GM18511 (cell line): ENCODE results near the gene CLEC17A.
A peak's percentile ranks its signal among the peaks of the same experiment; 100 is the strongest.
"Not testable (repeated sequence)": the region's sequence is repeated elsewhere in the genome, so short reads cannot be mapped to it uniquely, and the experiment has no call there.

Experiments used
- ATAC-seq: cut with Tn5 transposase; IDR thresholded peaks from one replicate; pipeline ENCODE4 v1.9.1; 2021; ENCODE audit warnings: mild to moderate bottlenecking, moderate library complexity; ENCODE audit not compliant: unreplicated experiment

CLEC17A gene

GRCh38 chr19:14582894-14583340, at the start of gene CLEC17A:
Gene CLEC17A (plus strand): TSS chr19:14583084. CDS start chr19:14583161, 77 bp downstream.
- no peak for ATAC-seq

- no peak for ATAC-seq
Observed at GRCh38 chr19:14533450-14533849, 49.4 kb upstream of the CLEC17A start.

GRCh38 chr19:14536926-14537692, 45.8 kb upstream of the CLEC17A start:
- ATAC-seq: no peak

GRCh38 chr19:14540741-14541525, 42.0 kb upstream of the CLEC17A start:
- no peak for ATAC-seq

GRCh38 chr19:14541979-14542378, 40.9 kb upstream of the CLEC17A start:
- ATAC-seq: not testable (repeated sequence)

DNA sequence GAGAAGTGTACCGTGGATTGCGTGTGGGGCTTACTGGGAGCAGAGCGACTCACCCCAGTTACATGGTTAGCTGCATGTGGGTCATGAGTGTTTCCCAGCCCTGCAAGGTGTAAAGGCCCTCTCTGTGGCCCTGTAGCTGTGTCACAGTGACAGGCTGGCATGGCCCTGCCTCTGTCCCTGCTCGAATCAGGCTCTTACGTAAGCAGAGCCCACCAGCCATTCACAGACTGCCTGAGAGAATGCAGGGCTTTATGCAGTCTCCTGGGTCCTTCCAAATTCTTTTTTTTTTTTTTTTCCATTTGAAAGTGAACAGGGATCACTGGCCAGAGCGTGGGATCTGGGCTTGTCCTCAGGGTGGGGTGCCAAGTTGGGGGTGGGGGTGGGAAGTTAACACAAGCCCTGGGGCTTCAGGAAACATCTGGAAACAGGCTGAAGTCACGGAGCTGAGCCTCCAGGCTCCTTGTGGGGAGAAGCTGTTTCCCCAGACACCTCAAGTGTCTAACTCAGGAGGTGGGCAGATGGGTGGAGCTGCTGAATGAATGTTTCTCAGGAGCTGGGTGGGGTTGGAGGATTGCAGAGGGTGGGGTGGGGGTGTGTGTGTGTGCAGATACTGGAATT, 40.1 kb upstream of the CLEC17A start:
- no peak for ATAC-seq

GRCh38 chr19:14544047-14544446, 38.8 kb upstream of the CLEC17A start:
- ATAC-seq: no peak

DNA sequence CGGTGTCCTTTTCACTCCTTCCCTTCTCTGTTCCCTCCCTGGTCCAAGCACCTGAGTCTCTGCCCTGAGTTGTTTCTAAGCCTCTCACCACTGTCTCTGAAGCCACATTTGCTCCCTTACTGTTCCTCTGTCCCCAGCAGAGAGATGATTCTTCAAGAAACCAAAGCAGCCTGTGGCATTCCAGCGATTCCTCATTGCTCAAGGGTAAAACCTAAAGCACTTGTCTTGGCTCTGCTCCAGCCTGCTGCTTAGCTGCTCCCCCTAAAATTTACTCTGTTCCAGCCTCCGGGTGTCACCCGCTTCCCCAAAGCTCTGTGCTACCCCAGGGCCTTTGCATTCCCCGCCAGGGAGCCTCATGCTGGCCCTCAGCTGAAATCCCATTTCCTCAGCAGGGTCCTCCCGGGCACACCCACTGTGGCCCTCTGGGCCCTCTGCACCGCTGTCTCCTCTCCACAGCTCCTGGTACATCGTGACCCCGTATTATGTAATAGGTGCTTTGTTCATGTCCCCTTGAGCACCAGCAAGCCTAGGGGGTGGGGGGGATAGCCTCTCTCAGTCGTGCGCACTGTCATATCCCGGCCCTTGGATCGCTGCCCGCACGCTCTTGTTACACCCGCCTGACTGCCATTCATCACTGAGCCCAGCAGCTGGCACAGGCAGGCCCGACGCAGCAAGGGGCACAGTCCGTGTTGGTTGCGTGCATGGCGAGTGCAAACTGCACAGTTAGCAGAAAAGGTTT, 37.7 kb upstream of the CLEC17A start:
- no peak for ATAC-seq

DNA sequence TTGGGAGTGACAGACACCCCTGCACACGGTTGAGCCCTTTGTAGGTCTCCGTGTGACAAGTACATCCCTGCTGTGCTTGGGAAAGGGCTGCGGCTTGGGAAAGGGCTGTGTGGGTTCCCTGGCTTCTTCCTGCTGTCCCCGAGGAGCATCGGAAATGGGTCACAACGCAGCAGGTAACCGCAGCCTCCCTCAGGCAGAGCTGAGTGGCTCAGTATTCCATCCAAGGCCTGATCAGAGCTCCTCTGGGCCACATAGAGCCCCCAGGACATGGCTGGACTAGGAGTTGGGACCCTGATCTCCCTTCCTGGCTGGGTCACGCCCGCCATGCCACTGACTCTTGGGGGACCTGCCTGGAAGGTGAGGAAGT, 37.2 kb upstream of the CLEC17A start:
- ATAC-seq: no peak

DNA sequence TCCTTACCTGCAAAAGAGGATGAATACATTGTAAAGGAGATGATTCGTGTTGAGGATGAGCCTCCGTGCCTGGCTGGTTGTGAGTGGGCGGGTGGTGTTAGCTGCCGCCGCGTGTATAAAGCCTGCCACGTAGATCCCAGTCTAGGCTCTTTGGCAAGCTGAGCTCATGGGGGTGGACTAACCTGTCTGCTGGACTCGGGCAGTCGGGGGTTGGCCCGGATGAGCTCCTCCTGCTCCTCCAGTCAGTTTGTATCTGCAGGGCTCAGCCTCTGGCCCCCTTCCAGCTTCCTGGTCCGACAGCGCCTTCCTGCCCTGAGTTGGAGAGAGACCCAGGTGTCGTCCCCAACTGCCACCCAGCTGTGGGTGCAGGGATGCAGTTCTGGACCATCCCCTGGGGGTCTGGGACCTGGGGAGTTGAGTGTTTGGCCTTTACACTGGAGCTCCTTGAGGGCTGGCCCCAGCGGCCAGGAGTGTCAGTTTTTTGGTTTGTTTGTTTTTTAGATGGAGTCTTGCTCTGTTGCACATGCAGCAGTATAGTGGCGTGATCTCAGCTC, 32.6 kb upstream of the CLEC17A start:
- ATAC-seq: no peak

DNA sequence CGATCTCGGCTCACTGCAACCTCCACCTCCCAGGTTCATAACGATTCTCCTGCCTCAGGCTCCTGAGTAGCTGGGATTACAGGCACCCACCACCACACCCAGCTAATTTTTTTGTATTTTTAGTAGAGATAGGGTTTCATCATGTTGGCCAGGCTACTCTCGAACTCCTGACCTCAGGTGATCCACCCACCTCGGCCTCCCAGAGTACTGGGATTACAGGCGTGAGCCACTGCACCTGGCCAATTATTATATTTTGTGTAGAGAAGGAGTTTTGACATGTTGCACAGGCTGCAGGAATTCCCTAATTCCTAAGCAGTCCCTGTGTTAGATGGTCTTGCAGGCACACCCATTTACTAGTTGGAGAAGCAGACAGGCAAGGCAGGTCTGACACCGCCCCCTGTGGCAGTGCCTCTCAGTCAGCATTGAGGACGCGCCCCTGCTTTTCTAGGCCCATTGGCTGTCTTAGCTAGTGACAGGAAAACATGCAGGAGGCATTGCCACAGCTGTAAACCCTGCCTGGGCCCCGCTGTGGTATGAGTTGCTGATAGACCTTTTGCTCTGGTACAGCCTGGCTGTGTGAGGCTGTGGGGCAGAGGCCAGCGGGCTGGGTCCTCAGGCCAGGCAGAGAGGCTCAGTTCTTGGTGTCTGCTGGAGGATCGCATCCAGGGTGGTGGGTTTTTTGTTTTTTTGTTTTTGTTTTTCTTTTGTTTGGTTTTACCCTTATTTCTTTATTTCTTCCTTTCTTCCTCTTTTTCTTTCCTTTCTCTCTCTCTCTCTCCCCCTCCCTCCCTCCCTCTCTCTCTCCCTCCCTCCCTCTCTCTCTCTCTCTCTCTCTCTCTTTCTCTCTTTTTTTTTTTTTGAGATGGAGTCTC, 31.5 kb upstream of the CLEC17A start:
- ATAC-seq: not testable (repeated sequence)

DNA sequence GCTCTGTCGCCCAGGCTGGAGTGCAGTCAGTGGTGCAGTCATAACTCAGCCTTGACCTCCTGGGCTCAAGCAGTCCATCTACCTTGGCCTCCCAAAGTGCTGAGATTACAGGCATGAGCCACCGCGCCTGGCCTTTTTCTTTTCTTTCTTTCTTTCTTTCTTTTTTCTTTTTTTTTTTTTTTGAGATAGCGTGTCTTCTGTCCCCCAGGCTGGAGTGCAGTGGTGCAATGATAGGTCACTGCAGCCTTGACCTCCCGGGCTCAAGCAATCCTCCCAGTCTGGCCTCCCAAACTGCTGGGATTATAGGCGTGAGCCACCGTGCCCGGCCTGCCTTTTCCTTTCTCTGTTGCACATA, 30.9 kb upstream of the CLEC17A start:
- ATAC-seq: not testable (repeated sequence)

DNA sequence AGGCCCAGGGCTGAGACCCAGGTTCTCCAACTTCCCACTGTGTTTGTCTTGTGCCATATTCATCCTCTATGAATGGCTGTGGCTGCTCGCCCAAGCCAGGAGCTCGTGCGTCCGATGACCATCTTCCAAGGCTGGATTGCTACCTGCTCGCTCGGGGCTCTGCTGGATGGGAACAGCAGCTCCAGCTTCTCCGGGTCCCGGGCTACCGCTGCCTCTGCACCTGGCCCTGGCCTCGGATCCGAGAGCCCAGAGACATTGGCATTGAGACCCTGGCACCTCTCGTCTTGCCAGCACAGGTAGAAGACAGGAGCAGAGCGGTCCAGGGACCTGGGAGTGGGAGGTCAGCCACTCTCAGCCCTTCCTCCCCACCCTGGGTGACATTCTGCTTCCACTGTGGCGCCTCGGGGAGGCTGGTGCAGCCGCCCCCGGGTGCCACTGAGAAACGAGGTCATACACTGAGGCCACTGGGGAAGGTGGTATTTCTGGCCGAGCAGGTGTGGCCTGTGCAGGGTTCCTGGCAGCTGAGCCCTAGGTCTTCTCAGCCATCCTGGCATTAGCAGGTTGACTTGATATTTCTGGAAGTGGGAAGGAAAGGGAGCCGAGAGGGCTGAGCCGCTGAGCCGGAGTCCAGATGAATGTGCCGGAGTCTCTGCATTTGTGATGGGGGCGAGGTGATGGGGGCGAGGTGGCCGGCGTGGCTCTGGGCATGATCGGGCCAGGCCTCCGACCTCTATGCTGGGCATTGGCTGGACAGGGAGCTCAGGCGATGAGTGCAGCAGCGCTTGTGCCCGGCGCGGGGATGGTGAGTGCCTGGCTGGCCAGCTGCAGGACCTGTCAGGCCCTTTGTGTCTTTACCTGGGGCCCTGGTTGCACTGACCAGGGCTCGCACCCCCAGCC, 29.6 kb upstream of the CLEC17A start:
- no peak for ATAC-seq

DNA sequence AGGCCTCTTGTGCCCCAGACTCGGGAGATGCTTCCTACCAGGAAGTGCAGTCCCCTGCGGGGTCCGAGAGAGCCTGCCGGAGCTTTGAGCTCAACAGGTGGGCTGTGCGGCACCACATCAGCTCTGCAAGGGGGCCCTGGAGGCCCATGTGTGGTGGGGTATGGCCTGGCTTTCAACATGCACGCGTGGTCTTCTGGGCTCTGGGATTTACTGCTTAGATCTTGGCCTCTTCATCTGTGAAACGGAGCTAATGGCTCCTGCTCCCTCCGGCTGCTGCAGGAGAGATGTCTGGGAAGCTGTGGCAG, 29.0 kb upstream of the CLEC17A start:
- no peak for ATAC-seq

GRCh38 chr19:14554382-14554812, 28.5 kb upstream of the CLEC17A start:
- no peak for ATAC-seq

DNA sequence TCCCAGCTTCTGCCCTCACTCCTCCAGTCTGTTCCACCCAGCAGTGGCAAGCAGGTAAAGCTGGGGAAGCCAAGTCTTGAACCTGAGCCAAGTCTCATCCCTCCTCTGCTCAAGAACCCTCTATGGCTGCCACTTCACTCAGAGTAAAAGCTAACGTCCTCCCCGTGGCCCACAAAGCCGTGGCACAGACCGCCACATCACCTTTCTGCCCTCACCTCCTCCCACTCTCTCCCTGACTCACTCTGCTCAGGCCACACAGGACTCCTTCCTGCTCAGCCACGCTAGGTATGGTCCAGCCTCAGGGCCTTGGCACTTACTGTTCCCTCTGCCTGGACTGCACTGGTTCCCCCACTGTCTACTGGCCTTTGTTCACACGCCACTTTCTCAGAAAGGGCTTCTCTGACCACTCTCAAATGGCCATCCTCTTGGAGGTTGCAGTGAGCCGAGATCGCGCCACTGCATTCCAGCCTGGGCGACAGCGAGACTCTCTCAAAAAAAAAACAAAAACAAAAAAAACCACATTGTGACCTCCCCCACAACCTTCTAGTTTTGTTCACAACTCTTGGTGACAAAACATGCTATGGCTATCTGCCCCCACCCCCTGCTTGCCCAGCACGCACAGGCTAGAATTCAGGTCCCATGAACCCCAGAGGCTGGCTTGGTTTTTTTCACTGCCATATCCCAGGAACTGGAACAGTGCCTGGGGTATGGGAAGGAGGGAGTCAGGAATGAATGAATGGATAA, 26.8 kb upstream of the CLEC17A start:
- peak; percentile 11 for ATAC-seq

DNA sequence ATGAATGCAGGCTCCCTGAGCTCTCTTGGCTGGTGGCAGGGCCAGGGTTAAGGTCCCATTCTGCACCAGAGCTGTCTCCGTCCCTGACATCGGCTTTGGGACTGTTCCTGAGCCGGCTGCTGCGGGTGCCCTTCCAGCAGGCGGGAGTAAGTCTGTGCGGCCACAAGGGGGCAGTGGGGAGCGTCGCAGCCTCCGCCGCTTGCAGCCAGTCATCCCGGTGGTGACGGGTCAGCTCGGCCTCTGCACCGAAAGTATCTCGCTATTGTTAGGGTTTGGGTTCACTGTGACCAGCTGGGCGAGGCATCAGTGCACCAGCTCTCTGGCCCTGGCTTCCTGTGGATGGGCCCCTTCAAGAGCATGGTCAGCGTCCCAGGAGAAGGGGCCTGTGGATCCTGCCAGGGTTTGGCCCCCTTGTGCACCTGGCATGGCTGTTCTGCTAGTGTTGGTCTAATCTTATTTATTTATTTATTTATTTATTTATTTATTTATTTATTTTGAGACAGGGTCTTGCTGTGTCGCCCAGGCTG, 26.2 kb upstream of the CLEC17A start:
- peak; percentile 73 for ATAC-seq
